IMR-90 (cell line): Measurements from ENCODE around the gene PXN. TPM values are rescaled to one million over a fixed set of nuclear protein-coding genes. Genes with fewer than 3 reads are reported as not detected.

Source experiments
- ATAC-seq: fragments of 200-7000 bp; cut with Tn5 transposase; 2 replicates; pipeline ENCODE4 v1.9.1; 2020; ENCODE audit warnings: low read depth, mild to moderate bottlenecking, moderate library complexity
- BruUV-seq: library from RNA; stranded (reverse); fragments of 400-500 nt; replicated peaks from 2 replicates; lab custom pipeline; 2021; lab: Mats Ljungman, UMichigan
- CTCF ChIA-PET: fragments of 300-600 bp; formaldehyde crosslinking; extraction: SDS; loops from one replicate; lab custom pipeline; 2021; ENCODE audit warnings: antibody characterized with exemption; lab: Yijun Ruan, JAX
- POLR2A ChIA-PET: fragments of 300-600 bp; sonication (Branson Sonifier 250); formaldehyde crosslinking; loops from one replicate; lab custom pipeline; 2022; ENCODE audit warnings: antibody characterized with exemption; ENCODE audit not compliant: unreplicated experiment; lab: Charles Lee
- DNase-seq: peaks from one replicate; pipeline ENCODE4 v3.0.0; 2013
- H2AFZ ChIP-seq: replicated peaks from 2 replicates; pipeline ENCODE3; 2013; ENCODE audit warnings: low read length, mild to moderate bottlenecking; ENCODE audit not compliant: poor library complexity
- H2AK5ac ChIP-seq: 2 replicates; pipeline ENCODE4 v1.6.1; 2013; ENCODE audit warnings: low read depth, low read length, inconsistent platforms
- H2AK9ac ChIP-seq: replicated peaks from 2 replicates; pipeline ENCODE3; 2013; ENCODE audit warnings: mild to moderate bottlenecking, low read depth, low read length, moderate library complexity; ENCODE audit not compliant: poor library complexity
- H2BK120ac ChIP-seq: 2 replicates; pipeline ENCODE4 v1.6.1; 2013; ENCODE audit warnings: low read depth, low read length, inconsistent platforms
- H2BK15ac ChIP-seq: 3 replicates; pipeline ENCODE4 v1.6.1; 2013; ENCODE audit warnings: low read depth, low read length, inconsistent platforms
- H2BK20ac ChIP-seq: 2 replicates; pipeline ENCODE4 v1.6.1; 2013; ENCODE audit warnings: low read depth, mild to moderate bottlenecking, inconsistent platforms, low read length, moderate library complexity
- H2BK5ac ChIP-seq: 2 replicates; pipeline ENCODE4 v1.6.1; 2013; ENCODE audit warnings: mild to moderate bottlenecking, low read depth, low read length, inconsistent platforms; ENCODE audit not compliant: poor library complexity, severe bottlenecking
- H3K14ac ChIP-seq: replicated peaks from 2 replicates; pipeline ENCODE4 v1.6.1; 2013; ENCODE audit warnings: low read depth, low read length, inconsistent platforms
- H3K18ac ChIP-seq: 2 replicates; pipeline ENCODE4 v1.6.1; 2013; ENCODE audit warnings: low read depth, low read length, control low read depth
- H3K23ac ChIP-seq: 2 replicates; pipeline ENCODE4 v1.6.1; 2013; ENCODE audit warnings: low read depth, low read length, inconsistent platforms
- H3K27ac ChIP-seq: 2 replicates; pipeline ENCODE4 v1.5.1; 2013; ENCODE audit warnings: mild to moderate bottlenecking, control low read depth, low read length; ENCODE audit not compliant: insufficient read depth
- H3K27me3 ChIP-seq: 2 replicates; pipeline ENCODE4 v1.6.1; 2013; ENCODE audit warnings: low read length; ENCODE audit not compliant: control insufficient read depth, insufficient read depth
- H3K36me3 ChIP-seq: 2 replicates; pipeline ENCODE4 v1.6.1; 2013; ENCODE audit warnings: low read length, mixed read lengths; ENCODE audit not compliant: control insufficient read depth, insufficient read depth
- H3K4ac ChIP-seq: 2 replicates; pipeline ENCODE4 v1.6.1; 2013; ENCODE audit warnings: low read depth, low read length, inconsistent platforms
- H3K4me1 ChIP-seq: 2 replicates; pipeline ENCODE4 v1.6.1; 2013; ENCODE audit warnings: low read length, mixed read lengths; ENCODE audit not compliant: control insufficient read depth, insufficient read depth
- H3K4me2 ChIP-seq: 2 replicates; pipeline ENCODE4 v1.6.1; 2013; ENCODE audit warnings: low read depth, mild to moderate bottlenecking, control low read depth, low read length, moderate library complexity
- H3K4me3 ChIP-seq: 2 replicates; pipeline ENCODE4 v1.5.1; 2013; ENCODE audit warnings: low read depth, mild to moderate bottlenecking, control low read depth, low read length, moderate library complexity; ENCODE audit not compliant: insufficient read depth
- H3K56ac ChIP-seq: 2 replicates; pipeline ENCODE4 v1.6.1; 2013; ENCODE audit warnings: low read length, inconsistent platforms; ENCODE audit not compliant: insufficient read depth; ENCODE audit errors: extremely low read depth
- H3K79me1 ChIP-seq, 2 experiments: 2 replicates each; pipeline ENCODE4 v1.6.1; 2013; ENCODE audit warnings: low read length in 2 of 2, inconsistent platforms in 1 of 2, low read depth in 1 of 2
- H3K9ac ChIP-seq: 2 replicates; pipeline ENCODE4 v1.6.1; 2013; ENCODE audit warnings: low read depth, low read length, control low read depth
- H3K9me1 ChIP-seq: 2 replicates; pipeline ENCODE4 v1.6.1; 2013; ENCODE audit warnings: low read length, inconsistent platforms; ENCODE audit not compliant: insufficient read depth
- H3K9me3 ChIP-seq: 2 replicates; pipeline ENCODE4 v1.6.1; 2013; ENCODE audit warnings: low read length; ENCODE audit not compliant: control insufficient read depth, insufficient read depth
- H4K20me1 ChIP-seq: 2 replicates; pipeline ENCODE4 v1.6.1; 2013; ENCODE audit warnings: low read length, inconsistent platforms; ENCODE audit not compliant: insufficient read depth
- H4K5ac ChIP-seq: 2 replicates; pipeline ENCODE4 v1.6.1; 2013; ENCODE audit warnings: mild to moderate bottlenecking, low read depth, low read length, control low read depth
- H4K8ac ChIP-seq, 2 experiments: 2 replicates each; pipeline ENCODE4 v1.6.1; 2013; ENCODE audit warnings: low read depth in 2 of 2, low read length in 2 of 2, control low read depth in 1 of 2, inconsistent platforms in 1 of 2
- H4K91ac ChIP-seq: 2 replicates; pipeline ENCODE4 v1.6.1; 2013; ENCODE audit warnings: low read depth, low read length, inconsistent platforms; ENCODE audit not compliant: insufficient read depth
- CTCF ChIP-seq: conservative IDR thresholded peaks from 2 replicates; pipeline ENCODE4 v1.5.1; 2012; ENCODE audit warnings: mild to moderate bottlenecking, low read depth, low read length, improper control_type of control experiment
- ELK1 ChIP-seq: fragments of 150-350 bp; IDR thresholded peaks from 2 replicates; pipeline ENCODE4 v1.6.1; 2016; ENCODE audit warnings: low read depth, mild to moderate bottlenecking, low read length, moderate library complexity, borderline replicate concordance
- MXI1 ChIP-seq: IDR thresholded peaks from 2 replicates; pipeline ENCODE4 v1.6.1; 2012; ENCODE audit warnings: low read depth, mild to moderate bottlenecking, low read length, moderate library complexity, borderline replicate concordance
- NFE2L2 ChIP-seq: fragments of 150-350 bp; IDR thresholded peaks from 2 replicates; pipeline ENCODE4 v1.6.1; 2016; ENCODE audit warnings: low read depth, mild to moderate bottlenecking, low read length
- RFX5 ChIP-seq: IDR thresholded peaks from 2 replicates; pipeline ENCODE4 v1.8.0; 2012; ENCODE audit warnings: low read depth, mild to moderate bottlenecking, low read length, moderate library complexity
- SMC3 ChIP-seq: fragments of 150-350 bp; IDR thresholded peaks from 2 replicates; pipeline ENCODE4 v1.6.1; 2016; ENCODE audit warnings: low read depth, mild to moderate bottlenecking, antibody characterized with exemption, low read length, moderate library complexity
- USF2 ChIP-seq: fragments of 150-350 bp; IDR thresholded peaks from 2 replicates; pipeline ENCODE4 v1.6.1; 2017; ENCODE audit warnings: mild to moderate bottlenecking, antibody characterized with exemption, low read length, low read depth
- WGBS, 2 experiments: methylation state at CpG; one replicate each; pipeline versions ENCODE4 v1.1.5 to v1.1.7; 2013; ENCODE audit warnings: missing lambda C conversion rate in 2 of 2; ENCODE audit not compliant: insufficient read length in 1 of 2; ENCODE audit errors: extremely low coverage in 2 of 2; 5-methylcytosine and 5-hydroxymethylcytosine counted together
- dilution Hi-C: fragments of 300-500 bp; cut with HindIII; formaldehyde crosslinking; loops from one replicate; pipeline ENCODE4 v1.14.3; 2018; ENCODE audit warnings: low sequenced_read_pairs; ENCODE audit not compliant: unreplicated experiment
- in situ Hi-C: fragments of 300-500 bp; cut with MboI; formaldehyde crosslinking; loops from 3 replicates; pipeline ENCODE4 v1.14.3; 2019; ENCODE audit warnings: low sequenced_read_pairs, inconsistent platforms, mixed read lengths
- intact Hi-C: fragments of 100-400 bp; cut with micrococcal nuclease; formaldehyde crosslinking; loops from 2 replicates; pipeline ENCODE4 v1.10.0; 2022
- polyA plus RNA-seq, 3 experiments: library from polyadenylated mRNA; depleted of rRNA; stranded (reverse); fragments of >200 nt; gene quantifications; 2 replicates each; pipeline ENCODE4 v1.2.3, GENCODE V29; 2012; ENCODE audit warnings: low replicate concordance in 1 of 3
- total RNA-seq: library from RNA; depleted of rRNA; stranded (reverse); fragments of >200 nt; gene quantifications from 2 replicates; pipeline ENCODE4 v1.2.3, GENCODE V29; 2012

Gene PXN
- total and polyA plus RNA-seq, 2 of the 4 experiments (the other 2 are of a cell fraction): 46.6 to 134 TPM

- Histone ChIP-seq H2BK15ac (no peak overlapping the region), H2BK20ac (no peak overlapping the region), H3K27me3 (no peaks in the 10 kb centered on the region; the same call in 1 of the 2 replicates), H3K9me3 (no peaks in the 10 kb centered on the region), H2AK5ac (no peak overlapping the region), H3K79me1 (no peaks in the 10 kb centered on the region), H4K91ac (no peak overlapping the region), H2AFZ (no peak overlapping the region), H2BK5ac (no peak overlapping the region), H3K36me3 (no peaks in the 10 kb centered on the region), H3K14ac (0 out of 2 replicates have a peak overlapping the region, but pooled peaks have one; percentile 15), H2AK9ac (no peak overlapping the region), H4K5ac (no peak overlapping the region), H3K4me2 (no peak overlapping the region), H3K4me3 (no peak overlapping the region), H4K8ac (no peak overlapping the region), H3K56ac (no peak overlapping the region), H3K18ac (no peak overlapping the region), H3K23ac (no peak overlapping the region), H3K9me1 (peaks cover 6% of the 10 kb centered on the region; the same call in 1 of the 2 replicates), H3K4ac (no peak overlapping the region), H2BK120ac (no peak overlapping the region; the same call in 1 of the 2 replicates), H3K9ac (no peak overlapping the region), H3K27ac (no peak overlapping the region), H3K4me1 (peaks cover 9% of the 10 kb centered on the region; the same call in 1 of the 2 replicates), H4K20me1 (peaks cover 12% of the 10 kb centered on the region)
- intact Hi-C loops (no loop called here), in situ Hi-C loops (no loop called here), dilution Hi-C loops (no loop called here)
- DNase-seq (no peak), ATAC-seq (no peak)
- CTCF ChIA-PET: interaction anchor here (1.1 to 1.3 kb wide), 2 partner anchors 22 to 58 kb away, joined by 3 to 8 read pairs; partner anchors contain the start of gene PXN
- 40% methylated on average over 1 of the region's 7 CpGs; no CpG with 5 or more reads in 1 of the 2 experiments for WGBS, 2 experiments
- POLR2A ChIA-PET: interaction anchor here (1.9 kb wide), 1 partner anchor 86 kb away, joined by 6 read pairs; the partner anchor contains the start of gene RPLP0
- no TSS peak for BruUV-seq
- no peak for TF ChIP-seq RFX5
- no peak for TF ChIP-seq NFE2L2
- no peak for TF ChIP-seq USF2
- no peak for TF ChIP-seq MXI1
- TF ChIP-seq ELK1: no peak
- TF ChIP-seq CTCF: no peak
- TF ChIP-seq SMC3: no peak
These were observed 21.4 kb upstream of the PXN start for GRCh38 chr12:120286768-120287490.
